ENCODE measurements around the gene ANKRD40CL. TPM values are rescaled to one million over a fixed set of nuclear protein-coding genes. Genes with fewer than 3 reads are reported as not detected.

Gene ANKRD40CL
- total and polyA plus RNA-seq, 7 donors: 60.4 to 234 (median 191) TPM; not detected in 4

GRCh38 chr17:50763716-50764475 lies 3.4 kb downstream of the ANKRD40CL start:
- Histone ChIP-seq H3K4me1 (peaks cover 0 to 28% (median 24%) of the 10 kb centered on the region in 4 donors), H3K36me3 (no peaks in the 10 kb centered on the region), H3K9me3 (no peaks in the 10 kb centered on the region), H3K27me3 (no peaks in the 10 kb centered on the region), H3K27ac (peak overlapping the region in 2 of 4 donors; percentile 46 to 60), H3K4me3 (peak overlapping the region in 1 of 4 donors; percentile 44)
- no peak for DNase-seq
- intact Hi-C loops (cut with DNase I): no loop called here
- WGBS, 2 donors: 50 to 68% methylated on average over 2 of the region's 2 CpGs
- TF ChIP-seq POLR2AphosphoS5 (IDR thresholded peaks at IDR 0.05) (no peak), EP300 (IDR thresholded peaks at IDR 0.05) (no peak), CTCF (IDR thresholded peaks at IDR 0.05) (no peak), POLR2A (IDR thresholded peaks at IDR 0.05) (no peak)

GRCh38 chr17:50762177-50762576 lies 5.1 kb downstream of the ANKRD40CL start:
- Histone ChIP-seq H3K27me3 (no peaks in the 10 kb centered on the region), H3K9me3 (no peaks in the 10 kb centered on the region), H3K36me3 (no peaks in the 10 kb centered on the region), H3K4me3 (no peak overlapping the region), H3K27ac (peak overlapping the region in 1 of 4 donors; percentile 7), H3K4me1 (peaks cover 0 to 28% (median 24%) of the 10 kb centered on the region in 4 donors)
- no peak for DNase-seq
- 94 to 97% methylated on average over 2 of the region's 2 CpGs for WGBS, 2 donors
- intact Hi-C loops (cut with DNase I): no loop called here
- TF ChIP-seq CTCF (IDR thresholded peaks at IDR 0.05): no peak
- TF ChIP-seq POLR2A (IDR thresholded peaks at IDR 0.05): no peak
- no peak for TF ChIP-seq EP300 (IDR thresholded peaks at IDR 0.05)
- no peak for TF ChIP-seq POLR2AphosphoS5 (IDR thresholded peaks at IDR 0.05)

GRCh38 chr17:50758989-50759544 lies 8.3 kb downstream of the ANKRD40CL start:
- Histone ChIP-seq H3K4me3 (no peak overlapping the region), H3K27ac (no peak overlapping the region), H3K9me3 (no peaks in the 10 kb centered on the region), H3K27me3 (no peaks in the 10 kb centered on the region), H3K36me3 (peaks cover 0 to 22% (median 0%) of the 10 kb centered on the region in 4 donors), H3K4me1 (peaks cover 0 to 17% (median 13%) of the 10 kb centered on the region in 4 donors)
- DNase-seq: no peak
- WGBS, 2 donors: 68 to 80% methylated on average over 9 of the region's 9 CpGs
- no peak for TF ChIP-seq POLR2A (IDR thresholded peaks at IDR 0.05)
- TF ChIP-seq POLR2AphosphoS5 (IDR thresholded peaks at IDR 0.05): peak in 2 of 4 donors; percentile 10 to 37
- intact Hi-C loops (cut with DNase I): no loop called here

GRCh38 chr17:50758524-50758923 lies 8.8 kb downstream of the ANKRD40CL start:
- Histone ChIP-seq H3K9me3 (no peaks in the 10 kb centered on the region), H3K36me3 (peaks cover 0 to 27% (median 5%) of the 10 kb centered on the region in 4 donors), H3K27ac (no peak overlapping the region), H3K27me3 (no peaks in the 10 kb centered on the region), H3K4me1 (peaks cover 0 to 11% (median 7%) of the 10 kb centered on the region in 4 donors), H3K4me3 (no peak overlapping the region)
- TF ChIP-seq CTCF (IDR thresholded peaks at IDR 0.05) (no peak), POLR2AphosphoS5 (IDR thresholded peaks at IDR 0.05) (no peak)
- DNase-seq: no peak
- 74 to 80% methylated on average over 5 of the region's 5 CpGs for WGBS, 2 donors
- intact Hi-C loops (cut with DNase I): no loop called here

GRCh38 chr17:50754521-50754920 lies 12.8 kb downstream of the ANKRD40CL start:
- H3K4me1 ChIP-seq: no peaks in the 10 kb centered on the region
- H3K36me3 ChIP-seq: peaks cover 9 to 68% (median 31%) of the 10 kb centered on the region in 4 donors
- H3K27me3 ChIP-seq: no peaks in the 10 kb centered on the region
- intact Hi-C loops (cut with DNase I): no loop called here
- no peak for TF ChIP-seq EP300 (IDR thresholded peaks at IDR 0.05)
- no peak for TF ChIP-seq CTCF (IDR thresholded peaks at IDR 0.05)
- TF ChIP-seq POLR2A (IDR thresholded peaks at IDR 0.05): no peak
- TF ChIP-seq POLR2AphosphoS5 (IDR thresholded peaks at IDR 0.05): no peak
- no peaks in the 10 kb centered on the region for H3K9me3 ChIP-seq
- no peak overlapping the region for H3K4me3 ChIP-seq
- no peak overlapping the region for H3K27ac ChIP-seq
- WGBS, 2 donors: 68 to 77% methylated on average over 2 of the region's 2 CpGs
- DNase-seq: no peak
